Epithelial cell of prostate (primary cell): ENCODE measurements around the gene KANSL2.
"Not testable (repeated sequence)": the region's sequence is repeated elsewhere in the genome, so short reads cannot be mapped to it uniquely, and the experiment has no call there.

Experiments used
- DNase-seq: peaks from one replicate; pipeline ENCODE4 v3.0.0-alpha.2; 2011; ENCODE audit warnings: low read depth, low spot score
- H3K27ac ChIP-seq: fragments of 450-650 bp; 2 replicates; pipeline ENCODE4 v1.5.1; 2017; ENCODE audit warnings: mild to moderate bottlenecking

Gene KANSL2

DNA sequence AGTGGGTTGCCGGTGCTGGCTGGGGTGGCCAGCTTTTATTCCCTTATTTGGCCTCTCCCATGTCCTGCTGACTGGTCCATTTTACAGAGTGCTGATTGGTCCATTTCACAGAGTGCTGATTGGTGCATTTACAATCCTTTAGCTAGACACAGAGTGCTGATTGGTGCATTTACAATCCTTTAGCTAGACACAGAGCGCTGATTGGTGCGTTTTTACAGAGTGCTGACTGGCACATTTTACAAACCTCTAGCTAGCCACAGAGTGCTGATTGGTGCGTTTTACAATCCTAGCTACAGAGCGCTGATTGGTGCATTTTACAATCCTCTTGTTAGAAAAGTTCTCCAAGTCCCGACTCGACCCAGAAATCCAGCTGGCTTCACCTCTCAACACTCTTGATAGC lies 59.0 kb downstream of the KANSL2 start:
- not testable (repeated sequence) for H3K27ac ChIP-seq, DNase-seq

DNA sequence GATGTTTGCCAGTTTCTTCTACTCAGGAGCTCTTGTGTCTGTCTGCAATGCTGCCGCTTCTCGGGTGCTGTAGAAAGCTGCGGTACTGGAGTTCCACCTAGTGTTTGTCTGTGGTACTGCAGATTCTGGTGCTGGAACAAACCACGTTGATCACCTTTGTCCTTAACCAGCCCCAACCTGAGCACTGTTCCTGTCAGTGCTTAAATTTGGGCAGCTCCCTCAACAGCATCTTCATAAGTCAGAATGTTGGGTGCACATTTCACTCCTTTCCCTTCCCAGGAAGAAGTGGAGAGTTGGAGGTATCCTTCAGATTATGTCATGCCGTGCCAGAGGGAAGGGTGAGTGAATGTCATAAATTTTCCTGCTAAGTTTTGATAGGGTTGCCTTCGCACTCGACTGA lies 63.5 kb downstream of the KANSL2 start:
- H3K27ac ChIP-seq: no peak overlapping the region
- peak; percentile 12 for DNase-seq

DNA sequence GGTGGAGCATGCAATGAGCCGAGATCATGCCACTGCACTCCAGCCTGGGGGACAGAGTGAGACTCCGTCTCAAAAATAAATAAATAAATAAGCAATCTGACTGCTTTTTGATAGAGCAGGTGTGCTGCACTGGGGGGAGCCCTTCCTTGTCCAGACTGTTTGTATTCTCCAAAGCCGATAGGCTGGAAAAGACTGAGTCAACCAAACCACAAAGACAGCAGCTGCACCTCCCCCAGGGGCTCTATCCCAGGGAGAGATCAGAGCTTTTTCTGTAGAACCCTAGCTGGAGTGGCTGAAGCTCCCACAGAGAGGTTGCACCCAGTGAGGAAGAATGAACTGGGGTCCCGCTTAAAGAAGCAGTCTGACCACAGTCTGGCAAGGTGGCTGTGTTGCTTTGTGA lies 66.4 kb downstream of the KANSL2 start:
- no peak for DNase-seq
- H3K27ac ChIP-seq: no peak overlapping the region

DNA sequence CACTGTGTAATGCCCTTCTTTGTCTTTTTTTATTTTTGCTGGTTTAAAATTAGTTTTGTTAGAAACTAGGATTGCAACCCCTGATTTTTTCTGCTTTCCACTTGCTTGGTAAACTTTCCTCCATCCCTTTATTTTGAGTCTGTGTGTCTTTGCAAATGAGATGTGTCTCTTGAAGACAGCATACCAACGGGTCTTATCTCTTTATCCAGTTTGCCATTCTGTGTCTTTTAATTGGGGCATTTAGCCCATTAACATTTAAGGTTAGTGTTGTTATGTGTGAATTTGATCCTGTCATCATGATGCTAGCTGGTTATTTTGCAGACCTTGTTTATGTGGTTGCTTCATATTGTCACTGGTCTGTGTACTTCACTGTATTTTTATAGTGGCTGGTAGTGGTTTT lies 68.7 kb downstream of the KANSL2 start:
- DNase-seq: no peak

More for the DNA sequence above, 68.7 kb downstream of the KANSL2 start:
- H3K27ac ChIP-seq: no peak overlapping the region
